Ishikawa (cell line): ENCODE data around the gene TMEM150C.

Source experiments
- CEBPB ChIP-seq: IDR thresholded peaks from 2 replicates; pipeline ENCODE4 v1.6.1; 2012
- CREB1 ChIP-seq: IDR thresholded peaks from 2 replicates; pipeline ENCODE4 v1.6.1; 2012; ENCODE audit warnings: low read depth
- EGR1 ChIP-seq: IDR thresholded peaks from 2 replicates; pipeline ENCODE4 v1.6.1; 2012
- EP300 ChIP-seq: IDR thresholded peaks from 2 replicates; pipeline ENCODE4 v1.6.1; 2012; ENCODE audit warnings: borderline replicate concordance
- FOXM1 ChIP-seq: IDR thresholded peaks from 2 replicates; pipeline ENCODE4 v1.6.1; 2012; ENCODE audit warnings: low read depth, borderline replicate concordance
- NFIC ChIP-seq: IDR thresholded peaks from 2 replicates; pipeline ENCODE4 v1.6.1; 2012
- RAD21 ChIP-seq: IDR thresholded peaks from 2 replicates; pipeline ENCODE4 v1.6.1; 2012; ENCODE audit warnings: low read depth
- REST ChIP-seq: IDR thresholded peaks from 2 replicates; pipeline ENCODE4 v1.6.1; 2012; ENCODE audit warnings: low read depth, mild to moderate bottlenecking
- TAF1 ChIP-seq: IDR thresholded peaks from 2 replicates; pipeline ENCODE4 v1.6.1; 2012; ENCODE audit warnings: low read depth, mild to moderate bottlenecking
- TCF12 ChIP-seq: IDR thresholded peaks from 2 replicates; pipeline ENCODE4 v1.6.1; 2012; ENCODE audit warnings: low read depth
- TEAD4 ChIP-seq: IDR thresholded peaks from 2 replicates; pipeline ENCODE4 v1.6.1; 2012
- YY1 ChIP-seq: IDR thresholded peaks from 2 replicates; pipeline ENCODE4 v1.6.1; 2012; ENCODE audit warnings: low read depth
- ZBTB7A ChIP-seq: IDR thresholded peaks from 2 replicates; pipeline ENCODE4 v1.6.1; 2012; ENCODE audit warnings: low read depth
- TF ChIP-seq, protein P1 (sequence below): IDR thresholded peaks from 2 replicates; pipeline ENCODE4 v1.6.1; 2012
- TF ChIP-seq, protein P2 (sequence below): IDR thresholded peaks from 2 replicates; pipeline ENCODE4 v1.6.1; 2012

Gene TMEM150C

GRCh38 chr4:82489076-82489475 lies 72.7 kb downstream of the TMEM150C start:
- TF ChIP-seq EGR1 (no peak), TAF1 (no peak), TCF12 (no peak), YY1 (no peak), ZBTB7A (no peak), TEAD4 (no peak), FOXM1 (no peak), REST (no peak), CREB1 (no peak), NFIC (no peak), RAD21 (no peak), EP300 (no peak), CEBPB (no peak)
- TF ChIP-seq, protein P1, sequence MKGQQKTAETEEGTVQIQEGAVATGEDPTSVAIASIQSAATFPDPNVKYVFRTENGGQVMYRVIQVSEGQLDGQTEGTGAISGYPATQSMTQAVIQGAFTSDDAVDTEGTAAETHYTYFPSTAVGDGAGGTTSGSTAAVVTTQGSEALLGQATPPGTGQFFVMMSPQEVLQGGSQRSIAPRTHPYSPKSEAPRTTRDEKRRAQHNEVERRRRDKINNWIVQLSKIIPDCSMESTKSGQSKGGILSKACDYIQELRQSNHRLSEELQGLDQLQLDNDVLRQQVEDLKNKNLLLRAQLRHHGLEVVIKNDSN, result no peak
- TF ChIP-seq, protein P2, sequence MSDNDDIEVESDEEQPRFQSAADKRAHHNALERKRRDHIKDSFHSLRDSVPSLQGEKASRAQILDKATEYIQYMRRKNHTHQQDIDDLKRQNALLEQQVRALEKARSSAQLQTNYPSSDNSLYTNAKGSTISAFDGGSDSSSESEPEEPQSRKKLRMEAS, result no peak

GRCh38 chr4:82484996-82485783 lies 76.6 kb downstream of the TMEM150C start:
- TF ChIP-seq NFIC (no peak), YY1 (no peak), TCF12 (no peak), CEBPB (no peak), REST (no peak), FOXM1 (no peak), ZBTB7A (no peak), EGR1 (no peak)

DNA sequence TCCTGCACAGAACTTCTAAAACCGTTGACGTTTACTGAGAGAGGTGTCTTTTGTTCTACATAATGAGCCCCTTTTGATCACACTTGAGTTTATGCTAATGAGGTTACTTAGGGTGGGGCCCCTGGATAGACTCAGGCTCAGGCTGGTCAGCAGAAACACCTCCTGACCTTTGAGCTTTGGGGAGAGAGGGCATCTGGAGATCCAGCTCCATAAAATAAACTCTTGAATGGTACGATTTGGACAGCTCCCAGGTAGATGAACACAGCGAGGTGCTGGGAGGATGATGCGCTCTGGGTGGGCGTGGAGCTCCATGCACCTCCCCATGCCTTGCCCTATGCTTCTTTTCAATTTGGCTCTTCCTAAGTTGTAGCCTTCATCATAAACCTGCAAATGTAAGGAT lies 79.4 kb downstream of the TMEM150C start:
- TF ChIP-seq, protein P2, result no peak
- TF ChIP-seq TEAD4 (no peak), EGR1 (no peak), REST (peak; percentile 54)

GRCh38 chr4:82481506-82481840 lies 80.3 kb downstream of the TMEM150C start:
- TF ChIP-seq NFIC (no peak), CEBPB (no peak), TEAD4 (no peak), YY1 (no peak)
- TF ChIP-seq, protein P1, result no peak
- TF ChIP-seq, protein P2, result no peak
